HS-5 (cell line): ENCODE data around the gene RETREG1.
"Not testable (repeated sequence)": the region's sequence is repeated elsewhere in the genome, so short reads cannot be mapped to it uniquely, and the experiment has no call there.

Experiments
- DNase-seq: peaks from one replicate; pipeline ENCODE4 v3.0.0-alpha.2; 2012; ENCODE audit warnings: low read depth

The RETREG1 gene

DNA sequence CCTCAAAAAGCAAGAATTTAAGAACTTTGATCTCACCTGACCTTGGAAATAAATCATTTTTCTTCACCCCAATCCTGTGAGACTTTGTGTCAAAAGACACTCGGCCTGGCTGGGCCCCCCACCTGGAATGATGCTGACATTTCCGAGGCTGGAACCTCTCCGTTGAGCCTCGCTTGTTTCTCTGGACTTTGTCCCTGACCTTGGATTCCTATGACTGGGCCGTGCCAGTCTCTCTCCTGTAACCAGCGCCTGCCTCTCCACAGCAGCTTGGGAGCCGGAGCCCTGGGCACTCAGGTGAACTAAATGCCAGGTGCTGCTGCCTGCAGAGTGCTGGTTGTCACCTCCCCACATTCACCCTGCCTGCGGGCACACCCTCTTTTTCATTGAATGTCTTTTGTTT, 62.7 kb downstream of the RETREG1 start:
- DNase-seq: no peak

GRCh38 chr5:16552666-16553343, 64.0 kb downstream of the RETREG1 start:
- DNase-seq: no peak

DNA sequence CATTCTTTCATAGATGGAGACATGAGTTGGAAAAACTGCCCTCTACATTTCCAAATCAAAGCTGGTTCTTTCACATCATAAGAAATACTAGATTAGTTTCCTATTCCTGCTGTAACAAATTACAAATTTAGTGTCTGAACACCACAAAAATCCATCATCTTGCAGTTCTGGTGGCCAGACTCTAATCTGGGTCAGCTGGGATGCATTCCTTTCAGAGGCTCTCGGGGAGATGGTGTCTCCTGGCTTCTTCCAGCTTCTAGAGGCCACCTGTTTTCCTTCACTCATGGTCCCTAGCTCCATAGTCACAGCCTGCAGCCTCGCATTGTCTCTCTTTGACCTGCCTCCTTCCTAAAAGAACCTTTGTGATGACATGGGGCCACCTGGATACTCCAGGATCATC, 65.2 kb downstream of the RETREG1 start:
- DNase-seq: no peak

GRCh38 chr5:16550316-16550952, 66.4 kb downstream of the RETREG1 start:
- DNase-seq: no peak

- no peak for DNase-seq
These were observed 67.1 kb downstream of the RETREG1 start for GRCh38 chr5:16549491-16550206.

GRCh38 chr5:16548812-16549211, 68.0 kb downstream of the RETREG1 start:
- DNase-seq: no peak

DNA sequence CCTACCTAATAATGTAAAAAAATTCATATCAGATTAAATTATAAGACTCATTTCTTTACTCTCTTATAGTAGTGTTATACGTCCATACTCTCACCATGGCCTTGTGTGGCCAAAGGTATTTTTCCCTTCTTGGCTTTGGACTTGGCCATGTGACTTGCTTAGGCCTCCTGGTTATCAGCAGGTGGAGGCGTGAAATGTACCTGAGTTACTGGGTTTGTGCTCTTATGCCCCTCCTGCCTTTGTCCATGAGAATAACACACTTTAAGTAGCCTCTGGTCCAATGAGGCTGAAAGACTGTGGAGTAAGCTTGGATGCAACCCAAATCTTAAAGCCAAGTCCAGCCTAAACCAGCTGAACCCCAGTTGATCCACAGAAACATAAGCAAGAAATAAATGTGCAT, 68.7 kb downstream of the RETREG1 start:
- no peak for DNase-seq

DNA sequence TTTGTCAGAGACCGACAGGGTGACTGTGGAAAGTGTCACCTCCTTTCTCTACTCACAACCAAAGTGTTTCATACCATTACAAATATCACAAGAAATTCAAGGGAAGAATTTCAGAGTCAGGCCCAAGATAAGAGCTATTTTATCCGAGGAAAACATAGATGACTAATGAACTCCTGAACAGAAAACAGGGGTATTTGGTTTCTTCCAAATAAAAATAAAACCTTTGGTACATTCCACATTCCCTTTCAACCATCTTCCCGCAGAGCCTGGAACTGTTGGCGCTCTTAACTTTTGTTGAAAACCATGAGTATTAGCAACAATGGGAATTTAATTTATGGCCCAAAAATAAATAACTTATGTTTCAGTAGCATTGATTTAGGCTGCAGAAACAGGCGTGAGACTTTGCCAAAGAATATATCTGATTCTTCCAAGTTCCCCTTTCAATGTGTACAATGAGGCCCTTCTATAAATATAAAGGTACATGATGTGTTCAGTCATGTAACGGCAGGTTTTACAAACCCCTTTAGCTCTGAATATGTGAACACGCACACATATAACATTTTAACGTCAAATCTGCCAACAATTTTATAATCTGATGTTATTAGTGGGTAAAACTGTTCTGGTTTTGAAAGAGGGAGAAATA, 69.5 kb downstream of the RETREG1 start:
- DNase-seq: no peak

DNA sequence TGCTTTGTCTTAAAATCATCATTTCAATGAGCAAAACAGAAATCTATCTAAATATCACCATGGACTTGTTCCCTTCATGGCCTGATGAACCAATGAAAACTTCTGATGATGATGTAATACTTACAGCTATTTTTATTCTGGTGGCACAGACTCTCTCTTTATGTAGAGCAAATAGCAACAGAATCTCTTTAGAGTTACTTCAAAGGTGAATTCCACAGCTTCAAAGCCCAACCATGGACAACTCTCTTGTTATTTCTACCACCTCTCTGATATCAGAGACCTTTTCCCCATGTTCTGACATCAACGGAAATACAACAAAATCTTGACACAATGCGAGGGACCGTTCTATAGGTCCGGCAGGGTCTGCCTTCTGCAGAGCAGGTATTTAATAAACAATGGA, 70.1 kb downstream of the RETREG1 start:
- DNase-seq: no peak

- no peak for DNase-seq
These were observed 72.0 kb downstream of the RETREG1 start for GRCh38 chr5:16544607-16545374.

DNA sequence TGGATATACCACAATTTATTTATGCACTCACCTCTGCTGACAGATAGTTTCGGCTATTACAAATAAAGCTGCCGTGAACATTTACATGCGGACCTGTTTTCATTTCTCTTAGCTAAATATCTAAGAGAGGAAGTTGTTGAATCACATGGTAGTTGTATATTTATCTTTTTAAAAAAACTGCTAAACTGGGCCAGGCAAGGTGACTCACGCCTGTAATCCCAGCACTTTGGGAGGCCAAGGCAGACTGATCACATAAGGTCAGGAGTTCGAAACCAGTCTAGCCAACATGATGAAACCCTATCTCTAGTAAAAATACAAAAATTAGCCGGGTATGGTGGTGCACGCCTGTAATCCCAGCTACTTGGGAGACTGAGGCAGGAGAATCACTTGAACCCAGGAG, 73.6 kb downstream of the RETREG1 start:
- not testable (repeated sequence) for DNase-seq

DNA sequence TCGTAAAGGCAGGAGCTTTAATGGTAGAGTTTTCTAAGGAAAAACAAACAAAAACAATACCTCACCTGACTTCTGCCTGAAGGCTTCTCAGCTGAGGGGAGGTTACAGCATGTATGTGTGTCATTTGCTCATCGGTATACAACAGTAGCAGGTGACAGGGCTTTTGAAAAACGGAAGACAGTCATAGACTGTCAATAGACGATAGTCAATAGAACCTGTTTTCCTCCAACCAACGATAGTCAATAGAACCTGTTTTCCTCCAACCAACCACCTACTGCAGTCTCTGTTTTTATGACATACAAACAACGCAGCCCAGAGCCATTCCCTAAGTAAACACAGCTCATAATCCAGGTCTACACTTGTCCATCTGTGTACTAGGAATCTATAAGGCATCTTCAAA, 74.6 kb downstream of the RETREG1 start:
- no peak for DNase-seq

DNA sequence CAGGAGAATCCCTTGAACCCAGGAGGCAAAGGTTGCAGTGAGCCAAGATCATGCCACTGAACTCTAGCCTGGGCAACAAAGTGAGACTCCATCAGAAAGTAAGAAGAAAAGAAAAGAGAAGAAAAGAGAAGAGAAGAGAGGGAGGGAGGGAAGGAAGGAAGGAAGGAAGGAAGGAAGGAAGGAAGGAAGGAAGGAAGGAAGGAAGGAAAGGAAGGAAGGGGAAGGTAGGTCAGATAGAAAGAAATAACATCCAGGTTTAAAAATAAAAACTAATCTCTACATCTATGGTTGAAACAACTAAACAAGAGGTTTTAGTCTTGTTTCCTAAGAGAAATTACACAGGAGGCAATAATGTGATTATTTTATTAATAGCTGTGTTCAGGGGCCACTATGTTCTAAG, 75.2 kb downstream of the RETREG1 start:
- not testable (repeated sequence) for DNase-seq

GRCh38 chr5:16540421-16540820, 76.4 kb downstream of the RETREG1 start:
- DNase-seq: peak; percentile 77

GRCh38 chr5:16539169-16539666, 77.6 kb downstream of the RETREG1 start:
- DNase-seq: peak; percentile 92

GRCh38 chr5:16538006-16538405, 78.8 kb downstream of the RETREG1 start:
- no peak for DNase-seq

DNA sequence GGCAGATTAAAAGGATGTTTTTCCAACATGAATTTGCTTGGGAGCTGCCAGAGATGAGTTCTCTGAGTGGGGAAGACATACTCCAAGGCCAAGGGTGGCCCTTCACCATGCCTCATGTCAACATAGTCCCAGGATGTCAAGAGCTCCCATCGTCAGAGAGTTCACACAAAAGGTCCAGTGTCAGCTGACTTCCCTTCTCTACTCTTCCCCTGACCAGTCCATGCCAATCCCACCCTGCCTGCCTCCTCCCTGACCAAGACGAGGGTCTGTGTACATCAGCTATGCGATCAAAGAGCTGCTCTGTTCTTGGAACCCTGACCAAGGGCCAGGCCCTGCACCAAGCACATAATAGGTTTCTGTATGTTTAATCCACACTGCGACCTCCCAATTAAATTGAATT, 80.0 kb downstream of the RETREG1 start:
- DNase-seq: no peak

DNA sequence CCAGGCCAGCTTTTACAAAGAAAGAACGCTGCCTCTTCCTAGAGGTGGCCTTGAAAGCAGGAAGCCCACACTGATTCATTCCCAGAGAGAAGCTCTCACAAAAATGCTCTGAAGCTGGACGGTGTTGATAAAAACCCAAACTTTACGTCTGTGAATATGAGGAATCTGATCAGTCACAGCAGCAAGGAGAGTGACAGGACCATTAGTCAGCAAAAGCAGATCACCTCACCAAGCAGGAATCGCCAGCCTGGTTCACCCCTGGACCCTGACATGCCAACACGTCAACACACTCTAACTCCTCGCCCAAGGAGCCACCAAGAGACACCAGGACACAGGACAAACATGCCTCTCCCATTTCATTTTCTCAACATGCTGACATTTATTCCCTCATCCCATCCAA, 80.6 kb downstream of the RETREG1 start:
- DNase-seq: peak; percentile 77

- no peak for DNase-seq
These were observed 82.5 kb downstream of the RETREG1 start for GRCh38 chr5:16534280-16534679.

GRCh38 chr5:16531063-16531648, 85.6 kb downstream of the RETREG1 start:
- no peak for DNase-seq

GRCh38 chr5:16529306-16529705, 87.5 kb downstream of the RETREG1 start:
- no peak for DNase-seq
